HG03108 (cell line): ENCODE results near the gene TEFM.
"Not testable (repeated sequence)": the region's sequence is repeated elsewhere in the genome, so short reads cannot be mapped to it uniquely, and the experiment has no call there.

Experiments used
- ATAC-seq: cut with Tn5 transposase; IDR thresholded peaks from one replicate; pipeline ENCODE4 v1.9.1; 2021; ENCODE audit warnings: moderate library complexity; ENCODE audit not compliant: unreplicated experiment

The TEFM gene

GRCh38 chr17:30921544-30922196 is 15.6 kb upstream of the TEFM start, which contains the start of gene ADAP2:
TSS of gene ADAP2 (plus strand) at chr17:30921945. CDS start at chr17:30922015, 70 bp downstream.
- ATAC-seq, result no peak

GRCh38 chr17:30920683-30921543 is 14.9 kb upstream of the TEFM start:
- ATAC-seq, result no peak

- ATAC-seq, result no peak
These were observed 14.2 kb upstream of the TEFM start for GRCh38 chr17:30920282-30920681.

- ATAC-seq, result no peak
These were observed 11.0 kb upstream of the TEFM start for GRCh38 chr17:30917050-30917449.

GRCh38 chr17:30915833-30916611 is 10.0 kb upstream of the TEFM start:
- no peak for ATAC-seq

- ATAC-seq, result no peak
These were observed 7.9 kb upstream of the TEFM start for GRCh38 chr17:30913955-30914354.

GRCh38 chr17:30910151-30910550 is 4.1 kb upstream of the TEFM start:
- ATAC-seq, result not testable (repeated sequence)

- no peak for ATAC-seq
These were observed 2.8 kb upstream of the TEFM start for GRCh38 chr17:30908717-30909420.

GRCh38 chr17:30905742-30906100 is 317 bp downstream of the TEFM start:
- ATAC-seq, result no peak

GRCh38 chr17:30897311-30897710 is 8.7 kb downstream of the TEFM start:
- ATAC-seq, result no peak

- no peak for ATAC-seq
These were observed 11.8 kb downstream of the TEFM start for GRCh38 chr17:30894236-30894635.

- no peak for ATAC-seq
These were observed 19.9 kb downstream of the TEFM start for GRCh38 chr17:30886187-30886586.

GRCh38 chr17:30869005-30869404 is 37.0 kb downstream of the TEFM start:
- ATAC-seq, result no peak

GRCh38 chr17:30864636-30865035 is 41.4 kb downstream of the TEFM start:
- ATAC-seq, result no peak

GRCh38 chr17:30858556-30859250 is 47.3 kb downstream of the TEFM start:
- no peak for ATAC-seq

GRCh38 chr17:30854146-30854545 is 51.9 kb downstream of the TEFM start:
- ATAC-seq, result no peak
